ENCODE results near the gene ATL1.
"Not testable (repeated sequence)": the region's sequence is repeated elsewhere in the genome, so short reads cannot be mapped to it uniquely, and the experiment has no call there.

The ATL1 gene

GRCh38 chr14:50606468-50606867 lies 46.5 kb downstream of the ATL1 start:
- DNase-seq, result no peak

DNA sequence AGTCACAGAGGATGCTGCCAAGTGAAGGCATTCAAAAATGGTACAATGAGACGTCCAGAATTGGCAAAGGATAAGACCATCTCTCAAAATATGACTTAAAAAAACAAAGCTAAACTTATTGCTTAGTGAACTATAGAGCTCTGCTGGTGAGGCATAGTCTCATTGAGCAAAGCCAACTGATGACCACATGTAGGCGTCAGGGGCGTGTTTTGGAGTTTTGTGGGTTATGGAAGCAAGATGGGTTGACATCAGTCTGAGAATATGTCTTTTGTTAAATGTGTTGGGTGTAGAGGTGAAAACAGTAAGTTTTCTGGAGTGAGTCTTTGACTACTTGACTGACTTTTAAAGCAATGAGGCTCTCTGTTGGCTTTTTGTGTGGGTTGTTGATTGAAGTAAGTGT lies 47.2 kb downstream of the ATL1 start:
- no peak for DNase-seq

DNA sequence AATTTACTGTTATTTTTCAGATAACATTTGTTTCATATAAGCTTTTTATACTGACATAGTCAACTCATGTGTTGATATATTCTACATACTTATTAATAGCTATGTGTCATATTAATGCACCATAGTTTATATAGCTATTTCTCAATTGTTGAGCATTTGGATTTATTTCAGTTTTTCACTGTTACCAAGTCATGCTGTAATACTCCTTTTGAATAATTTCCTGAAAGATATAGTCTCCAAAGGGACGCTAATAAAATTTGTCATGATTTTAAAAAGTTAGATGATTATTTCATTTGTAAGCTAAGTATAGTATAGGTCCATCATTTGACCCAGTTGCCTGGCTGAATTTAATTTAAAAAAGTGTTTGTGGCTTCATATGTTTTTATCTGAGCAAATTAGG lies 47.8 kb downstream of the ATL1 start:
- no peak for DNase-seq

DNA sequence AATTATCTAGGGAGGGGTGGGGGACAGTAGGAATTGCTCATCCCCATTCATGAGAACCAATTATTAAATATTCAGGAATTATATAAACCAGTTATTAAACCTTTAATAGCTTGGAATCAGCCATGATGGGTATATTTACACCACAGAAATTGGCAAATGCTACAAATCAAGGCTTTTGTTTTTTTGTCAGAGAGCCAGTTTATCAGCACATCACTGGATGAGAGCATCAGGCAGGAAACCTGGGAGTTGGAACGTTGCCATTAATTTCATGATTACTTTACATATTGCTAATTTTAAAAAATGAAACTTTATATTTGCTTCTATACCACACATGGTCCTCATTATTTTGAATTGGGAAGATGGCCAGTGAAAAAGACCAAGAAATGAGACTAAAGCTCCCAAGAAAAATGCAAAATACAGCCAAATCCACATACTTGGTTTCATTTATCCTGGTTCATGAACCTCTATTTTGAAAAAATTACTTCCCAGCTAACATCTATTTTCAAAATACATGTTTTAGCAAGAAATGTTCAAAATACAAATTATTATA lies 48.4 kb downstream of the ATL1 start:
- no peak for DNase-seq

DNA sequence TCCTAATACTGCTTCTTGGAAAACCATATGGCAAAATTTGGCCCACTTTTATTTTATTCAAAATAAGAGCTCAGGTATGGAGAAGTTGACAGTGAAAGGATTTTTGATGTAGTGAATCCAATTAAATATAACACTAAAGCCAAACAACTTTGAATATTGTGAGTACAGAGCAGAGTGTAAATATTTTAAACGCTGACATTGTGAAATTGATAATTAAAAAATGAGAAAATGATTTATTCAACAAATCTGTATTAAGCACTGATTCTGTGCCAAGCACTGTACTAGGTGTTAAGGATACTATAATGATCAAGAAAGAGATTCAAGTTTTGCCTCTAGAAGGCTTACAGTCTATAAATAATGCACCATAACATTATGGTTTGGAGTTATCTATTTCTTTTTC lies 50.5 kb downstream of the ATL1 start:
- no peak for DNase-seq

DNA sequence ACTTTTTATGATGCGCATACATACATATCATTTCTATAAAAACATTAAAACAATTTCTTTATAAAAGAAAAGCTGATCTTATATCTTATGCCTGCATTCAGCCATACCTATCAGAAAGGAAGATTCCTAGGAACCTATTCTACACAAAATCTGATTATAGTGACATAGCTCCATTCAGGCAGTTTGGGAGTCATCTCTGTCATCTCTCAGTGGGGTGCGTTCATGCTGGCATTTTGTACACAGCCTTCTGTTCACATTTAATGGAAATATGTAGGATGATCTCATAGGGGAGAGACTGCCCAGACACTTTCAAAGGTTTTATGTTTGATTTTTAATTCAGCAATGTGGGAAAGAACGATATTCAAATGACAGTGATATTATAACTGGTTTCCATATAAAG lies 52.9 kb downstream of the ATL1 start:
- no peak for DNase-seq

GRCh38 chr14:50615056-50615455 lies 55.1 kb downstream of the ATL1 start:
- DNase-seq, result no peak

GRCh38 chr14:50615552-50615951 lies 55.6 kb downstream of the ATL1 start:
- no peak for DNase-seq

- no peak for DNase-seq
Measured at GRCh38 chr14:50616275-50616674, 56.3 kb downstream of the ATL1 start.

- DNase-seq, result peak; percentile 43
Measured at GRCh38 chr14:50619569-50620141, 59.7 kb downstream of the ATL1 start.

- no peak for DNase-seq
Measured at GRCh38 chr14:50620341-50620740, 60.4 kb downstream of the ATL1 start.

- DNase-seq, result no peak
Measured at GRCh38 chr14:50622978-50623377, 63.0 kb downstream of the ATL1 start.

DNA sequence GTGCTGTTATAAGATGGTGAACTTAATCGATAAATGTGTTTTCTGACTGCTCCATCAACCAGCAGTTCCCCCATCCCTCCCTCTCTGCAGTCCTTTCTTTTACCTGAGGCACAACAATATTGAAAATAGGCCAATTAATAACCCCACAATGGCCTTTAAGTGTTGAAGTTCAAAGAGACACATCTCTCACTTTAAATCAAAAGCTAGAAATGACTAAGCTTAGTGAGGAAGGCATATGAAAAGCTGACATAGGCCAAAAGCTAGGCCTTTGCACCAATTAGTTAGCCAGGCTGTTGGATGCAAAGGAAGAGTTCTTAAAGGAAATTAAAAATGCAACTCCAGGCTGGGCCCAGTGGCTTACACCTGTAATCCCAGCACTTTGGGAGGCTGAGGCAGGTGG lies 64.5 kb downstream of the ATL1 start:
- no peak for DNase-seq

GRCh38 chr14:50624947-50625346 lies 65.0 kb downstream of the ATL1 start:
- DNase-seq, result not testable (repeated sequence)

DNA sequence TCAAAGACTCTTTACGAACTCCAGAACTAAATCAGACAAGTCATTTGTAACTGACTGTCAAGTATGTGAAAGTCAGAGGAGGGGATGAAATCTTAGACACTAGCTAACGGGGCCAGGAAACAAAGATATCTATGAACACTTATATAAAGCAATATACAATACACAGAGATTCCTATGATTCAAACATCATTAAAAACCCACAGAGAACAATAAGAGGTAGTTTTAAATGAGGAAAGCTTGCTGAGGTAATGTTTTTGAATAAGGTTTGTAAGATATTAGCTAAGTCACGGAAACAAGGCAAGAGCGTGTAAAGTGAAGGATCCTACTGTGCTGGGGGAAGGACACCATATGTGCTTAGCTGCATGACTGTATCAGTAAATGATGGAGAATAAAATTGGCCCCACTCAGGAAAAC lies 71.5 kb downstream of the ATL1 start:
- no peak for DNase-seq

- DNase-seq, result no peak
Measured at GRCh38 chr14:50633954-50634353, 74.0 kb downstream of the ATL1 start.

GRCh38 chr14:50635141-50635540 lies 75.2 kb downstream of the ATL1 start:
- DNase-seq, result no peak

DNA sequence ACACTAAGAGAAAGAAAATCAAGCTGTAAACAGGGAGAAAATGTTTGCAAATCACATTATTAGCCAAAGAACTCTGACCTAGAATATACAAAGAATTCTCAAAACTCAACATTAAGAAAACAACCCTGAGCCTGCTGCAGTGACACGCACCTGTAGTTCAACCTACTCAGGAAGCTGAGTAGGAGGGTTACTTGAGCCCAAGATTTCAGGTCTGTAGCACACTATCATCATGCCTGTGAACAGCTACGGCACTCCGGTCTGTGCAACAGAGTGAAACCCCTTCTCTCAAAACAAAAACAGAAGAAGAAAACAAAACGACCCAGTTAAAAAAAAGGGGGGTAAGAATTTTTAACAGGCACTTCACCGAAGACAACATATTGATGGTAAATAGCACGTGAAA lies 87.3 kb downstream of the ATL1 start:
- DNase-seq, result no peak

DNA sequence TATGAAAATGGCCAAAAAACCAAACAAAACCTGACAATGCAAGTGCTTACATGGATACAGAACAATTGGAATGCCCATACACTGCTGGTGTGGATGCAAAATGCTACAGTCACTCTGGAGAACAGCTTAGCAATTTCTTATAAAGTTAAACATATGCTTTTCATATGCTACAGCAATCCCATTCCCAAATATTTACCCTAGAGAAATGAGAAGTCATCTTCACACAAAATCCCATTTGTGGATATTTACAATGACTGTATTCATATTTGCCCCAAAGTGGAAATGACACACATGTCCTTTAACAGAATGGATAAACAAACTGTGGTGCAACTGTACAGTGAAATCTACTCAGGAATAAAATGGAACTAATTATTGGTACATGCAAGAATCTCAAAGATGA lies 87.8 kb downstream of the ATL1 start:
- DNase-seq, result no peak

- no peak for DNase-seq
Measured at GRCh38 chr14:50649691-50650090, 89.7 kb downstream of the ATL1 start.

DNA sequence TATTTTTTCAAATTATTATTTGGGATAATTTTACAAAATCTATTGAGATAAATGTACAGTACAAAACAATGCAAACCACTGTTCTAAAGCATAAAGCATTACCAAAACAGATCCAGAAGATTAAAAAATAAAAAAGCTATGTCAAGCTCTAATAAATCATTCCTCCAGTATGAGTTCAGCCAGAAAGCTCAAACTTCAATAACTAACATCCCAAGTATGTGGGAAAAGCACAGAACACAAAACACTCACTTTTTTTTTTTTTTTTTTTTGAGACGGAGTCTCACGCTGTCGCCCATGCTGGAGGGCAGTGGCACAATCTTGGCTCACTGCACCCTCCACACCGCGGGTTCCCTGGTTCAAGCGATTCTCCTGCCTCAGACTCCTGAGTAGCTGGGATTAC lies 96.8 kb downstream of the ATL1 start:
- DNase-seq, result no peak

DNA sequence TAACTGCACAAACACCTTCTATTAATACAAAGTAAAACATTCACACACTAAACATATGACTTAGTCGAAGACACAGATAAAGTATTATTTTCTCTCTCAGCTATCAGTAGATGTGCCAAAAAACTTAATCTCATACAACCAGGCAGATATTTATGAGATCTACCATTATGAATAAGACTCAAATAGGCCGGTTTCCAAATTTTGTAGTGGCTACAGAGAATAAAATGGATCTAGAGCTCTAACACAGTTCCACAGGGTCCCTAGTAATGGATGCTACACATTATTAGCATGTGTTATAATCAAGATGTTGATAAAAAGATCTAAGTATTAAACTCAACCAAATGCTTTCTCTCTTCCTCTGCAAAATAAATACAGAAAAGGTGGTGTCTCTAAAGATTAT lies 97.8 kb downstream of the ATL1 start:
- DNase-seq, result no peak

DNA sequence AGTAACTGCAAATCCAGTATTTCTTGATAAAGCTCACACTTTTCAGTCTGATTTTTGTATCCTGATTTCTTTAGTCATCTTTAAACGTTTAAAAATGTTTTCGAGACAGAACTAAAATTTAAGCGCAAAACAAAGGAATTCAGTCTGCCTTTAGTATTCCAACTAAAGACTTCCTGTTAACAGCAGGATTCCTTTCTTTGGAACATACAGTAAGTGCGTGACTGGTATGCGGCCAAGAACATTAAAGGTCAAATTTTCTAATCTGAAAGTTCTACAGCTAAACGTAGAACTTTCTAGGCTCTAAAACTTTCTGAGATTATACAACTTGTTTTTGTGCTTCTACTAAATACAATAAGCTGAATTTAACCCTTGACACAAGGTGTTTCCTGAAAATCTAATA lies 98.3 kb downstream of the ATL1 start:
- DNase-seq, result no peak

DNA sequence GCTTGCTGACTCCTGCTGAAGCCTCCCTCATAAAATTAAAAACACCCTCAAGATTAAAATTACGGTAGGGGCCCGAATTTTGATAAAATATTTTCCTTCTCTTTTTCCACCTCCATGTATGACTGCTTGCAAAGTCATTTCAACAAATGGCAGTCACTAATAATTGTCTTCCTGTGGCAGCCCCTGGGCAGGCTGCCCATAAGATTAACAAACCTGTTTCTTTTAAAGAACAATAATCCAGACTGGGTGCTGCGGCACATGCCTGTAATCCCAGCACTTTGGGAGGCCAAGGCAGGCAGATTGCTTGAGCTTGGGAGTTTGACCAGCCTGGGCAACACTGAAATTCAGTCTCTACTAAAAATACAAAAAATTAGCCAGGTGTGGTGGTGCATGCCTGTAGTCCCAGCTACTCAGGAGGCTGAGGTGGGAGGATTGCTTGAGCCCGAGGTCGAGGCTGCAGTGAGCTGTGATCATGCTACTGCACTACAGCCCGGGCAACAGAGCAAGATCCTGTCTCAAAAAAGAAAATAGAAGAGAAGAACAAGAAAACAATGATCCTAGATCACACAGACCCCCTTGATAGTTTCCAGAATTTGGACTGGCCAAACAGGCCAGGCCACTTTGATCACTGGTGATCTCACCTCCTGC lies 99.5 kb downstream of the ATL1 start:
- no peak for DNase-seq

- not testable (repeated sequence) for DNase-seq
Measured at GRCh38 chr14:50664579-50664978, 104.6 kb downstream of the ATL1 start.

All from NCI-H524 treated with DMSO at 0.1 percent for 48 hours (cell line).